ENCODE results near the gene PCDHGA4.
"Not testable (repeated sequence)": the region's sequence is repeated elsewhere in the genome, so short reads cannot be mapped to it uniquely, and the experiment has no call there.

PCDHGA4 gene

DNA sequence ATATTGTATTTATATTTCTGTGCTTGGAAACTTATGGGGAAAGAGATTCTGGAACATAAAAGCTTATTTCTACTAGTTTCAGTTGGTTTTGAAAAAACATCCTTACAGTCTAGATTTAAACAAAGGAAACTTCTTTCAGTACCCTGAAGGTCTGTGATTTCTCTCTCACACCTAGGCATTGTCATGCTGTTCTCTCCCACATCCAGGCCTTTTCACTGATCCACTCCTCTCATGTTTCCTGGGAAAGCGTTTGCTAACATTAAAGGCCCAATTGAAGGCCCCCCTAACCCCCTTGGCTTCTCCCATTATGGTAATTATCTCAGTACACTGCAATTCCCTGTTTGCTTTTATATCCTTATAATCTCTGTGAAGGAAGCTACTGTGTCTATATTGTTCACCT is 12.0 kb upstream of the PCDHGA4 start:
- no peak overlapping the region for H3K4me3 ChIP-seq (replicated peaks; ENCODE audit: low read depth, low read length)
- no peak for TF ChIP-seq CTCF (IDR thresholded peaks at IDR 0.05; ENCODE audit: low read depth, low read length, missing control alignments)
- DNase-seq (ENCODE audit: extremely low read depth, low read depth) = no peak

DNA sequence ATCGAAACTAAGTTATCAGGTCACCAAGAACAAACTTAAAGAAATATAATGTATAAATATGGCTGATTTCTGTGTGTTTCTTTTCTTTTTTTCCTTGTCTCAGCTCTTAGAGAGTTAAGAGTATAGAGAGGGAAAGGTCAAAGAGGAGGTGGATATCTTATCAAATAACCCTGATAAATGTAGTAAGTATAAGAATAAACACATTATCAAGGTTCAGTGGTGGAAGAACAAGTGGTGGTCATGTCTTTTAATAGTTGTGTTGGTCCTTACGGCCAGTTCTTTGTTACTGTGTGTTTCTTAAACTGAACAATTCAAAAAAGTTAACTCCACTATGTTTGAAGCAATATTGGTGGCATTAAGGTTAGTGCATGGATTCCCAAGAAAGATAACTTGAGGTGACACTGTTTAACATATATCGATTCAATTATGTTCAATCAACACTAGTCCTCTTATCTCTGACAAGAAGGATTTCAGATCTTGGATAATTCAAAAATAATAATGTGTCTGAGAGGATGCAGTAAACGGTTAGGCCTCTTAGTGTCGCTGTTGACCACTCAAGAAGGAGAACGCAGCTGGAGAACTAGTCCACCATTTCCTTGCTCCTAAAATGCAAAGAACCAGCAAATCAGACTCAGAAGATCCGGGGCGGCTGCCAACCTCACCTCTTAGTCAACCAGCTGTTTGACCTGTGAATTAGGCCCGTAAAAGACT is 11.4 kb upstream of the PCDHGA4 start, which contains the start of gene PCDHGA3:
Gene PCDHGA3, plus strand, starts transcription at position 588 of the 711 bp plus-strand sequence. CDS start 205 bp downstream, outside the sequence.
- no peak within 1 kb of the TSS for H3K4me3 ChIP-seq (replicated peaks; ENCODE audit: low read depth, low read length)
- no peak for DNase-seq (ENCODE audit: extremely low read depth, low read depth)
- TF ChIP-seq CTCF (IDR thresholded peaks at IDR 0.05; ENCODE audit: low read depth, low read length, missing control alignments) = peak; percentile 37

- DNase-seq (ENCODE audit: extremely low read depth, low read depth) = no peak
- H3K4me3 ChIP-seq (replicated peaks; ENCODE audit: low read depth, low read length) = no peak overlapping the region
- TF ChIP-seq CTCF (IDR thresholded peaks at IDR 0.05; ENCODE audit: low read depth, low read length, missing control alignments) = no peak
These were observed 10.8 kb upstream of the PCDHGA4 start for GRCh38 chr5:141343953-141344463.

DNA sequence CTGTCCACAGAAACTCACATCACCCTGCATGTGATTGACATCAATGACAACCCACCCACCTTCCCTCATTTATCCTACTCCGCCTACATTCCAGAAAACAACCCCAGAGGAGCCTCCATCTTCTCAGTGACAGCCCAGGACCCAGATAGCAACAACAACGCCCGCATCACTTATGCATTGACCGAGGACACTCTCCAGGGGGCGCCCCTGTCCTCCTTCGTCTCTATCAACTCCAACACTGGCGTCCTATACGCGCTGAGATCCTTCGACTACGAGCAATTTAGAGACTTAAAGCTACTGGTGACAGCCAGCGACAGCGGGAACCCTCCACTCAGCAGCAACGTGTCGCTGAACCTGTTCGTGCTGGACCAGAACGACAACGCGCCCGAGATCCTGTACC is 9.5 kb upstream of the PCDHGA4 start:
- no peak for DNase-seq (ENCODE audit: extremely low read depth, low read depth)
- no peak overlapping the region for H3K4me3 ChIP-seq (replicated peaks; ENCODE audit: low read depth, low read length)
- TF ChIP-seq CTCF (IDR thresholded peaks at IDR 0.05; ENCODE audit: low read depth, low read length, missing control alignments) = peak; percentile 3

- not testable (repeated sequence) for DNase-seq (ENCODE audit: extremely low read depth, low read depth); H3K4me3 ChIP-seq (replicated peaks; ENCODE audit: low read depth, low read length)
These were observed 8.8 kb upstream of the PCDHGA4 start for GRCh38 chr5:141346017-141346416.

- 0 out of 2 replicates have a peak within 1 kb of the TSS, but pooled peaks have one; percentile 0 for H3K4me3 ChIP-seq (replicated peaks; ENCODE audit: low read depth, low read length)
- DNase-seq (ENCODE audit: extremely low read depth, low read depth) = no peak
- TF ChIP-seq CTCF (IDR thresholded peaks at IDR 0.05; ENCODE audit: low read depth, low read length, missing control alignments) = peak; percentile 52
These were observed 4.8 kb upstream of the PCDHGA4 start, which contains the start of gene PCDHGB1 for GRCh38 chr5:141349917-141350619. PCDHGB1 (plus strand) TSS chr5:141350099; CDS start chr5:141350261, 162 bp downstream.

DNA sequence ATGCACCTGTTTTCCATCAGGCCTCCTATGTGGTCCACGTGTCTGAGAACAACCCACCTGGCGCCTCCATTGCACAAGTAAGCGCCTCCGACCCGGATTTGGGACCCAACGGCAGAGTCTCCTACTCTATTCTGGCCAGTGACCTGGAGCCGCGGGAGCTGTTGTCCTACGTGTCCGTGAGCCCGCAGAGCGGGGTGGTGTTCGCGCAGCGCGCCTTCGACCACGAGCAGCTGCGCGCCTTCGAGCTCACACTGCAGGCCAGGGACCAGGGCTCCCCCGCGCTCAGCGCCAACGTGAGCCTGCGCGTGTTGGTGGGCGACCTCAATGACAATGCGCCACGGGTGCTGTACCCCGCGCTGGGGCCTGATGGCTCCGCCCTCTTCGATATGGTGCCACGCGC is 3.2 kb upstream of the PCDHGA4 start:
- no peak overlapping the region for H3K4me3 ChIP-seq (replicated peaks; ENCODE audit: low read depth, low read length)
- TF ChIP-seq CTCF (IDR thresholded peaks at IDR 0.05; ENCODE audit: low read depth, low read length, missing control alignments) = no peak
- no peak for DNase-seq (ENCODE audit: extremely low read depth, low read depth)

Data from HFF-Myc (cell line).